Endothelial cell of umbilical vein (primary cell): ENCODE data around the gene TRABD. TPM values are rescaled to one million over a fixed set of nuclear protein-coding genes. Genes with fewer than 3 reads are reported as not detected.

Source experiments
- BruUV-seq: library from RNA; stranded (reverse); fragments of 400-500 nt; replicated peaks from 2 replicates; lab custom pipeline; 2021; lab: Mats Ljungman, UMichigan
- CTCF ChIA-PET: fragments of 300-600, 350-600 bp; sonication (Branson Sonifier 250); formaldehyde crosslinking; loops from one replicate; lab custom pipeline; 2021; ENCODE audit warnings: antibody characterized with exemption, inconsistent platforms; lab: Charles Lee
- POLR2A ChIA-PET: fragments of 300-600, 350-600 bp; sonication (Branson Sonifier 250); formaldehyde crosslinking; loops from one replicate; lab custom pipeline; 2021; ENCODE audit warnings: antibody characterized with exemption, inconsistent platforms; lab: Charles Lee
- DNase-seq: peaks from one replicate; pipeline ENCODE4 v3.0.0-alpha.2; 2011; ENCODE audit warnings: low read depth, low spot score
- FAIRE-seq: peaks from 2 replicates; lab custom pipeline; 2011; peaks lifted over from hg19 to GRCh38; lab: Jason Lieb, UNC
- H2AFZ ChIP-seq: 2 replicates; pipeline ENCODE4 v1.6.0; 2012; ENCODE audit warnings: low read depth, low read length, control low read depth, inconsistent platforms
- H3K27ac ChIP-seq: 2 replicates; pipeline ENCODE4 v1.5.1; 2011; ENCODE audit warnings: low read depth, mild to moderate bottlenecking, control low read depth, low read length, moderate library complexity; ENCODE audit not compliant: insufficient read depth
- H3K27me3 ChIP-seq, 2 experiments: 2 replicates each; pipeline versions ENCODE4 v1.6.0 to v1.6.1; 2011; ENCODE audit warnings: low read length in 2 of 2, mixed read lengths in 1 of 2; ENCODE audit not compliant: control insufficient read depth in 2 of 2, insufficient read depth in 2 of 2
- H3K36me3 ChIP-seq, 2 experiments: 2 replicates in 1 of 2; 3 replicates in 1 of 2; pipeline ENCODE4 v1.5.1; 2011; ENCODE audit warnings: low read length in 2 of 2, mild to moderate bottlenecking in 1 of 2, moderate library complexity in 1 of 2; ENCODE audit not compliant: control insufficient read depth in 2 of 2, insufficient read depth in 2 of 2; ENCODE audit errors: extremely low read depth in 1 of 2
- H3K4me1 ChIP-seq: 3 replicates; pipeline ENCODE4 v1.5.1; 2011; ENCODE audit warnings: mild to moderate bottlenecking, low read length; ENCODE audit not compliant: control insufficient read depth, insufficient read depth; ENCODE audit errors: extremely low read depth
- H3K4me2 ChIP-seq: 2 replicates; pipeline ENCODE4 v1.6.1; 2011; ENCODE audit warnings: low read length, control low read depth, mixed read lengths; ENCODE audit not compliant: insufficient read depth
- H3K4me3 ChIP-seq, 3 experiments: fragments of 200-600 bp in 1 of 3; sonication (generic), shearing (Covaris generic) in 1 of 3; replicated peaks in 1 of 3; 2 replicates each; pipeline ENCODE4 v1.5.1; 2011 to 2016; ENCODE audit warnings: control low read depth in 3 of 3, low read length in 3 of 3, mild to moderate bottlenecking in 2 of 3, inconsistent platforms in 1 of 3, low read depth in 1 of 3, moderate library complexity in 1 of 3; ENCODE audit not compliant: insufficient read depth in 1 of 3
- H3K79me2 ChIP-seq: 2 replicates; pipeline ENCODE4 v1.6.0; 2012; ENCODE audit warnings: low read length, inconsistent platforms; ENCODE audit not compliant: control insufficient read depth, insufficient read depth
- H3K9ac ChIP-seq: replicated peaks from 2 replicates; pipeline ENCODE3; 2011; ENCODE audit warnings: low read length, control low read depth; ENCODE audit not compliant: insufficient read depth; ENCODE audit errors: extremely low read depth
- H3K9me1 ChIP-seq: replicated peaks from 3 replicates; pipeline ENCODE4 v1.6.0; 2011; ENCODE audit warnings: mild to moderate bottlenecking, low read length; ENCODE audit not compliant: control insufficient read depth, insufficient read depth; ENCODE audit errors: extremely low read depth
- H3K9me3 ChIP-seq: replicated peaks from 2 replicates; pipeline ENCODE4 v1.5.1; 2012; ENCODE audit warnings: low read length, inconsistent platforms; ENCODE audit not compliant: control insufficient read depth, insufficient read depth
- H4K20me1 ChIP-seq: replicated peaks from 2 replicates; pipeline ENCODE3; 2011; ENCODE audit warnings: mild to moderate bottlenecking, low read length; ENCODE audit not compliant: control insufficient read depth, insufficient read depth; ENCODE audit errors: extremely low read depth
- EZH2 ChIP-seq: IDR thresholded peaks from 2 replicates; pipeline ENCODE4 v1.6.1; 2012; ENCODE audit warnings: borderline replicate concordance, low read depth, mild to moderate bottlenecking, moderate library complexity, low read length, inconsistent platforms; ENCODE audit not compliant: severe bottlenecking
- FOS ChIP-seq: IDR thresholded peaks from 2 replicates; pipeline ENCODE4 v1.6.1; 2011; ENCODE audit warnings: mild to moderate bottlenecking, low read length, moderate library complexity, borderline replicate concordance; ENCODE audit not compliant: insufficient read depth
- JUN ChIP-seq: IDR thresholded peaks from 2 replicates; pipeline ENCODE4 v1.6.1; 2011; ENCODE audit warnings: borderline replicate concordance, low read depth; ENCODE audit not compliant: insufficient read length, insufficient read depth
- MYC ChIP-seq: IDR thresholded peaks from one replicate; pipeline ENCODE4 v1.6.1; 2011; ENCODE audit warnings: mild to moderate bottlenecking, low read depth, low read length
- POLR2A ChIP-seq: IDR thresholded peaks from 2 replicates; pipeline ENCODE4 v1.6.1; 2012; ENCODE audit warnings: low read depth, mild to moderate bottlenecking, control low read depth, low read length
- dilution Hi-C: fragments of 300-500 bp; cut with MboI; formaldehyde crosslinking; loops from one replicate; pipeline ENCODE4 v1.15.0; 2019; ENCODE audit warnings: low sequenced_read_pairs; ENCODE audit not compliant: extremely low pct_ligation_motif_present
- intact Hi-C: fragments of 100-400 bp; cut with micrococcal nuclease; formaldehyde crosslinking; loops from one replicate; pipeline ENCODE4 v1.10.0; 2022
- polyA plus RNA-seq, 4 experiments: library from polyadenylated mRNA; depleted of rRNA in 3 of 4; stranded (reverse) in 3 of 4; unstranded in 1 of 4; fragments of >200 nt; gene quantifications; 2 replicates each; pipeline versions ENCODE4 v1.2.1 to v1.2.3, GENCODE V29; 2011 to 2012; ENCODE audit warnings: missing spikeins in 1 of 4
- total RNA-seq: library from RNA; stranded (reverse); gene quantifications from 2 replicates; pipeline ENCODE4 v1.2.3, GENCODE V29; 2021
- TF ChIP-seq, protein P1 (sequence below): IDR thresholded peaks from 2 replicates; pipeline ENCODE4 v1.6.1; 2011; ENCODE audit not compliant: insufficient read depth, insufficient read length
- TF ChIP-seq, protein P2 (sequence below), 2 donors: IDR thresholded peaks; 1 replicate in 1 of 2; 2 replicates in 1 of 2; pipeline ENCODE4 v1.5.1; 2011; ENCODE audit warnings: low read length in 2 of 2, mild to moderate bottlenecking in 2 of 2, moderate library complexity in 2 of 2, control low read depth in 1 of 2, inconsistent platforms in 1 of 2, low read depth in 1 of 2; ENCODE audit not compliant: insufficient read depth in 1 of 2; ENCODE audit errors: extremely low read depth in 1 of 2

The TRABD gene
- total and polyA plus RNA-seq, 2 donors (not counting 3 experiments of a cell fraction or from before 2014, with no cell fraction given), result 46.8 to 48.4 TPM

DNA sequence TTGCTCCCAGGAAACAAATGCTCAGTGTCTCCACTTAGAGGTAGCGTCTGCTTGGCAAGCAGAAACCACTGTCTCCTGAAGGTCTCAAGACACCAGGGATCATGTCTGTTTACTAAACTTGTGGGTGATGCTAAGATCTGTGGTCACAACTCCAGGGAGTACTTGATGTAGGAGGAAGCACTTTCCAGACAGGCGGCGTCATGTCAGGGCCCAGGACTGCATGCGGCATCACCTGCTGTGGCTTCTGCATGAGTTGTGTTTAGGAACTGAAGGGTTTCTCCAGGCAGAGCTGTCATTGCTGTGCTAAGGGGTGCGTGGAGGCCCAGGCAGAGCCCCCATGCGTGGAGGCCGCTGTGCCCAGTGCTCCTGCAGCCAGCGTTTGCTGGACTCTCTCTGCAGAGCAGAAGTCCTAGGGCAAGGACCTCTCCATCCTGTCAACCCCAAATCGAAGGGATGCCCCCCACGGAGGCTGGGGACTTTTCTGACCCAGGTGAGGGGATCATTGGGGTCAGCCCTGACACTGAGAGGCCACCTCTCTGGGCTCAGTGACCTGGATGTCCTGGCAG, 23.2 kb upstream of the TRABD start:
- no peak overlapping the region for H3K9ac ChIP-seq
- peaks cover 14 to 30% of the 10 kb centered on the region in 2 experiments for H3K36me3 ChIP-seq
- dilution Hi-C loops, result no loop called here
- no peak overlapping the region for H3K4me2 ChIP-seq
- H3K27me3 ChIP-seq, result no peaks in the 10 kb centered on the region
- H4K20me1 ChIP-seq, result no peaks in the 10 kb centered on the region
- H2AFZ ChIP-seq, result no peak overlapping the region
- no peak for TF ChIP-seq EZH2
- TF ChIP-seq, protein P1, sequence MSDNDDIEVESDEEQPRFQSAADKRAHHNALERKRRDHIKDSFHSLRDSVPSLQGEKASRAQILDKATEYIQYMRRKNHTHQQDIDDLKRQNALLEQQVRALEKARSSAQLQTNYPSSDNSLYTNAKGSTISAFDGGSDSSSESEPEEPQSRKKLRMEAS, result no peak
- TF ChIP-seq, protein P2, sequence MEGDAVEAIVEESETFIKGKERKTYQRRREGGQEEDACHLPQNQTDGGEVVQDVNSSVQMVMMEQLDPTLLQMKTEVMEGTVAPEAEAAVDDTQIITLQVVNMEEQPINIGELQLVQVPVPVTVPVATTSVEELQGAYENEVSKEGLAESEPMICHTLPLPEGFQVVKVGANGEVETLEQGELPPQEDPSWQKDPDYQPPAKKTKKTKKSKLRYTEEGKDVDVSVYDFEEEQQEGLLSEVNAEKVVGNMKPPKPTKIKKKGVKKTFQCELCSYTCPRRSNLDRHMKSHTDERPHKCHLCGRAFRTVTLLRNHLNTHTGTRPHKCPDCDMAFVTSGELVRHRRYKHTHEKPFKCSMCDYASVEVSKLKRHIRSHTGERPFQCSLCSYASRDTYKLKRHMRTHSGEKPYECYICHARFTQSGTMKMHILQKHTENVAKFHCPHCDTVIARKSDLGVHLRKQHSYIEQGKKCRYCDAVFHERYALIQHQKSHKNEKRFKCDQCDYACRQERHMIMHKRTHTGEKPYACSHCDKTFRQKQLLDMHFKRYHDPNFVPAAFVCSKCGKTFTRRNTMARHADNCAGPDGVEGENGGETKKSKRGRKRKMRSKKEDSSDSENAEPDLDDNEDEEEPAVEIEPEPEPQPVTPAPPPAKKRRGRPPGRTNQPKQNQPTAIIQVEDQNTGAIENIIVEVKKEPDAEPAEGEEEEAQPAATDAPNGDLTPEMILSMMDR (IDR thresholded peaks at IDR 0.05; ENCODE audit: extremely low read depth in 1 of 2, insufficient read depth in 1 of 2, low read depth in 1 of 2, low read length in 2 of 2), result no peak
- no peak for TF ChIP-seq MYC
- no peak for TF ChIP-seq FOS
- no peak for TF ChIP-seq POLR2A
- TF ChIP-seq JUN, result no peak
- intact Hi-C loops, result no loop called here
- CTCF ChIA-PET, result no interaction called here
- POLR2A ChIA-PET, result interaction anchor here (0.9 kb wide), 1 partner anchor 8 kb away, joined by 3 read pairs; the partner anchor contains the start of gene PANX2
- no peaks in the 10 kb centered on the region for H3K9me3 ChIP-seq
- DNase-seq (no peak), FAIRE-seq (no peak)
- no TSS peak for BruUV-seq
- no peaks in the 10 kb centered on the region for H3K79me2 ChIP-seq
- H3K4me1 ChIP-seq, result no peaks in the 10 kb centered on the region
- H3K9me1 ChIP-seq, result no peaks in the 10 kb centered on the region
- no peak overlapping the region for H3K4me3 ChIP-seq
- no peak overlapping the region for H3K27ac ChIP-seq
